Body of pancreas (tissue), 4 donors: Measurements from ENCODE around the gene C9orf72. TPM values are rescaled to one million over a fixed set of nuclear protein-coding genes. Genes with fewer than 3 reads are reported as not detected.

ENCODE experiments used
- ATAC-seq: fragments of 150-250 bp; one replicate; pipeline ENCODE4 v1.9.1; 2016
- DNase-seq, 4 donors: peaks; one replicate each; pipeline ENCODE4 v3.0.0-alpha.2; 2019
- H3K27ac ChIP-seq, 4 donors: fragments of 200-600 bp; sonication (generic); 1 replicate in 3 of 4; 2 replicates in 1 of 4; pipeline versions ENCODE4 v1.5.1 to v1.6.1; 2016 to 2019; ENCODE audit warnings: mild to moderate bottlenecking in 1 of 4, mixed read lengths in 1 of 4, moderate library complexity in 1 of 4
- H3K27me3 ChIP-seq, 2 donors: fragments of 200-600 bp; sonication (generic); one replicate each; pipeline ENCODE4 v1.6.0; 2016; ENCODE audit warnings: mild to moderate bottlenecking in 1 of 2
- H3K36me3 ChIP-seq, 2 donors: fragments of 200-600 bp; sonication (generic); replicated peaks in 1 of 2; 2 replicates each; pipeline ENCODE4 v1.5.1; 2016; ENCODE audit warnings: low read depth in 2 of 2; ENCODE audit not compliant: insufficient read depth in 1 of 2
- H3K4me1 ChIP-seq: fragments of 200-600 bp; sonication (generic); one replicate; pipeline ENCODE4 v1.6.0; 2016
- H3K4me3 ChIP-seq, 2 donors: fragments of 200-600 bp; sonication (generic); 1 replicate in 1 of 2; 2 replicates in 1 of 2; pipeline ENCODE4 v1.5.1; 2016 to 2019
- H3K9me3 ChIP-seq, 3 donors: fragments of 200-600 bp; sonication (generic); 1 replicate in 2 of 3; 2 replicates in 1 of 3; pipeline ENCODE4 v1.5.1; 2016
- POLR2A ChIP-seq, 3 donors: fragments of 450-650 bp; IDR thresholded peaks; one replicate each; pipeline ENCODE4 v1.6.1; 2016; ENCODE audit warnings: antibody characterized with exemption in 3 of 3, mild to moderate bottlenecking in 2 of 3
- WGBS, 2 donors: methylation state at CpG; one replicate each; pipeline ENCODE4 v1.1.5; 2017; 5-methylcytosine and 5-hydroxymethylcytosine counted together
- intact Hi-C: fragments of 100-400 bp; cut with DNase I; formaldehyde crosslinking; loops from one replicate; pipeline ENCODE4 v1.15.1; 2023
- total RNA-seq, 2 donors: library from RNA; depleted of rRNA; stranded (reverse); fragments of >200 nt; gene quantifications; one replicate each; pipeline ENCODE4 v1.1.0, GENCODE V29; 2016
- TF ChIP-seq, protein P1 (sequence below), 7 experiments: fragments of 450-650 bp in 4 of 7; fragments of 200-600 bp in 3 of 7; sonication (generic) in 3 of 7; IDR thresholded peaks; one replicate each; pipeline ENCODE4 v1.5.1; 2016 to 2019; ENCODE audit warnings: antibody characterized with exemption in 7 of 7

C9orf72 gene
- total RNA-seq, 2 donors from 2014 or later, result 13.5 to 20.5 TPM

DNA sequence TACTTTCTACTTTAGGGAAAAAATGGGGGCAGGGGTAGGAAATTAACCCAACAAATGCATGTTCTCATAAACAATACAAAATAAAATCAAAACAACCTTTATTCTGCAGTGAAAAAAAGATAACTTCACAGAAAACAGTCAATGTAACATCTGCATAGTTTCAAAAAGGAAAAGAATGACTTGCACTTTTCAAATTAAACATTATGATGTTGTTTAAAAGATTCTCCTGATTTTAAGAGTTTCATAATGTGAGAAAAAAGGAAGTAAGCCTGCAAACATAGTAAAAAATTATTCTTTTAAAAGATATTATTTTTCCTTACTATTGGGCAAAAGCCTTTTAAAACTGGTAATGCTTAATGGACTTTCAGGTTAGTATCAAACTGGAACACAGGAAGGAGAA is 7.6 kb downstream of the C9orf72 start:
- Histone ChIP-seq H3K4me3 (no peak overlapping the region), H3K9me3 (no peaks in the 10 kb centered on the region), H3K27me3 (no peaks in the 10 kb centered on the region), H3K4me1 (peaks cover 4% of the 10 kb centered on the region), H3K27ac (peak overlapping the region in 1 of 4 donors; percentile 26), H3K36me3 (peaks cover 0 to 6% of the 10 kb centered on the region in 2 donors)
- no peak for TF ChIP-seq POLR2A (IDR thresholded peaks at IDR 0.05)
- TF ChIP-seq, protein P1, sequence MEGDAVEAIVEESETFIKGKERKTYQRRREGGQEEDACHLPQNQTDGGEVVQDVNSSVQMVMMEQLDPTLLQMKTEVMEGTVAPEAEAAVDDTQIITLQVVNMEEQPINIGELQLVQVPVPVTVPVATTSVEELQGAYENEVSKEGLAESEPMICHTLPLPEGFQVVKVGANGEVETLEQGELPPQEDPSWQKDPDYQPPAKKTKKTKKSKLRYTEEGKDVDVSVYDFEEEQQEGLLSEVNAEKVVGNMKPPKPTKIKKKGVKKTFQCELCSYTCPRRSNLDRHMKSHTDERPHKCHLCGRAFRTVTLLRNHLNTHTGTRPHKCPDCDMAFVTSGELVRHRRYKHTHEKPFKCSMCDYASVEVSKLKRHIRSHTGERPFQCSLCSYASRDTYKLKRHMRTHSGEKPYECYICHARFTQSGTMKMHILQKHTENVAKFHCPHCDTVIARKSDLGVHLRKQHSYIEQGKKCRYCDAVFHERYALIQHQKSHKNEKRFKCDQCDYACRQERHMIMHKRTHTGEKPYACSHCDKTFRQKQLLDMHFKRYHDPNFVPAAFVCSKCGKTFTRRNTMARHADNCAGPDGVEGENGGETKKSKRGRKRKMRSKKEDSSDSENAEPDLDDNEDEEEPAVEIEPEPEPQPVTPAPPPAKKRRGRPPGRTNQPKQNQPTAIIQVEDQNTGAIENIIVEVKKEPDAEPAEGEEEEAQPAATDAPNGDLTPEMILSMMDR (IDR thresholded peaks at IDR 0.05), result no peak
- intact Hi-C loops, result no loop called here
- DNase-seq, result no peak
- ATAC-seq, result no peak

DNA sequence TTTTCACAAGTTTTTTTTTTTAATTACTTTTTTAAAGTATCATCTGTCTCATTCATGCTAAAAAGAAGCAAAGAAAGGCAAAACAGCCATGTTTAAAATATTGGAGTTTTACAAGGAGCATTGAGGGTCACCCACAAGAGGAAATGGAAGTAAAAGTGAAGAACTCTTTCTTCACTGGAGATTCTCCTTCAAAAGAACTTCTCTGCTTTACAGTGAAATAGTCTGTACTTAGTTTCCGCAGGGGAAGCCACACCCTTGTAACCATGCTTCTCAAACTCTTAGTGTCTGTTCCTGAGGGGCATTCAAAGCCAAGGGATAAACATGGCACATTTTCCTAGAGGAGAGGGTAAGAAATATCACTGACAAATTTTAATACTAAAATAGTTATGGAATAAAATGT is 8.6 kb downstream of the C9orf72 start:
- Histone ChIP-seq H3K36me3 (peaks cover 0 to 10% of the 10 kb centered on the region in 2 donors), H3K9me3 (no peaks in the 10 kb centered on the region), H3K4me1 (peaks cover 4% of the 10 kb centered on the region), H3K27me3 (no peaks in the 10 kb centered on the region), H3K27ac (peak overlapping the region in 1 of 4 donors; percentile 29), H3K4me3 (no peak overlapping the region)
- intact Hi-C loops, result no loop called here
- WGBS, 2 donors, result 84 to 95% methylated on average over 1 of the region's 1 CpG
- DNase-seq, result no peak
- TF ChIP-seq, protein P1 (IDR thresholded peaks at IDR 0.05), result no peak
- TF ChIP-seq POLR2A (IDR thresholded peaks at IDR 0.05), result no peak
- no peak for ATAC-seq

DNA sequence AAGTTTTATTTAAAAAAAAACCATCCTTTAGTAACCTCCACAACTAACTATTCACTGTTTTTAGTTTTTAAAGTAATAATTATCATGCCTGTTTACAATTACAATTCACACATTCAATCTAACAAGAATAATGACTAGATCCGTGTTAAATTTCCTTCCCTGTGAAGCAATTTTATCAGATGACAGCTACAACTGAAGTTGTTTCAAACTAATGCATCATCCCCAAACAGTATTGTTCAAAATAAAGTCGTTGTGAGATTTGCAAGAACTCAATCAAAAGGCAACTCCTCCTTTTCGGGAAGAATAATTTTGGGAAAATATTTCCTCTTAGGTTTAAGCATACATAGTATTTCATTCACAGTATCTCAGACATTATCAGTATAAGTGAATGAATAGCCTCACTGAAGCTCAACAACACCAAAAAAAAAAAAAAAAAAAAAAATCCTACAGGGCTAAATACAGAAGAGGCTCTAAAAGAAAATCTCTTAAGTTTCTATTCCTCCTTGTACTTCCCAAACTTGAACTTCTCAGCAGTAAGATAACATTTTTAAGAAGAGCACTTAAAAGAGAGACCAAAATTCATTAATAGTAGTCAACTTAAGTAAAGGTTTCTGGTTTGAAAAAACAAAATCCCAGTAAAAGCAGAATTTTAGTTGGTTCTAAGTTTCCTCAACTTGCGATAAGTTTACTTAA is 9.4 kb downstream of the C9orf72 start:
- H3K27me3 ChIP-seq, result no peaks in the 10 kb centered on the region
- no peak for TF ChIP-seq POLR2A (IDR thresholded peaks at IDR 0.05)
- TF ChIP-seq, protein P1 (IDR thresholded peaks at IDR 0.05), result no peak
- ATAC-seq, result no peak
- WGBS, 2 donors, result 66 to 75% methylated on average over 4 of the region's 4 CpGs
- peaks cover 0 to 12% of the 10 kb centered on the region in 2 donors for H3K36me3 ChIP-seq
- H3K27ac ChIP-seq, result peak overlapping the region in 1 of 4 donors; percentile 29
- no peaks in the 10 kb centered on the region for H3K4me1 ChIP-seq
- no peak overlapping the region for H3K4me3 ChIP-seq
- H3K9me3 ChIP-seq, result no peaks in the 10 kb centered on the region
- intact Hi-C loops, result no loop called here
- no peak for DNase-seq

DNA sequence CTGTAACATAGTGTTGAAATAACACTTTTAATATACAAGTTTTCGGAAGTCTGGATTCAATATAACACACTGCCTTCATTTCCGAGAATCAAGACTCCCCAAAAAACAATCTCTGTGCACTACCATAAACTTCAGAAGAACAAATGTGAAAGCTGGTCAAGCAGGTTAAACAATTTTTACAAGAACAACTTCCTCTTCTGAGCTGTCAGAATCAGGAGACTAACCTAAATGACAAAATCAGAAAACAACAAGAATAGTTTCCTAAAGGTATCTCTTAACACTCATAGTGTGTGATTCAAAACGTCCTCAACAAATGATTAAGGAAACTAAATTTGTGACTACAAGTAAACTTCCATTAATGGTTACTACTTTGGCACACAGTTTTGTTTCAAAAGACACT is 11.6 kb downstream of the C9orf72 start:
- H3K27me3 ChIP-seq, result no peaks in the 10 kb centered on the region
- H3K27ac ChIP-seq, result no peak overlapping the region
- DNase-seq, result no peak
- 57 to 65% methylated on average over 3 of the region's 3 CpGs for WGBS, 2 donors
- H3K9me3 ChIP-seq, result no peaks in the 10 kb centered on the region
- no peaks in the 10 kb centered on the region for H3K4me1 ChIP-seq
- intact Hi-C loops, result no loop called here
- H3K4me3 ChIP-seq, result no peak overlapping the region
- no peak for ATAC-seq
- TF ChIP-seq, protein P1 (IDR thresholded peaks at IDR 0.05), result no peak
- TF ChIP-seq POLR2A (IDR thresholded peaks at IDR 0.05), result no peak
- peaks cover 0 to 18% of the 10 kb centered on the region in 2 donors for H3K36me3 ChIP-seq

DNA sequence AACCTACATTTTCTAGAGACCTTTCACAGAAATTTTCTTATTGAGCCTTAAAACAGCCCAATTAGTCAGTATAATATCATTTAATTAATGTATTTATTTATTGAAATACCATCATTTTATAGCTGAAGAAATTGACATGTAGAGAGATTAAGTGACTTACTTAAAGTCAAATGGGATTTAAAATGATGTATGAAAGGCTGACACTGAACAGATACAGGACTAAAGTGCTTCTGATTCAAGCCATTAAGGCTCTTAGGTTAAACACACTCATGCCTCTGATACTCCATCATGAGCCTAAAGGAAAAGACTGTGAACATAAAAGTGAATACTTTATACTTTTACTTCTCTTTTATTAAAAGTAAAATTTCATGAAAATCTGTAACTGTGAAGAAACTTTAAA is 12.8 kb downstream of the C9orf72 start:
- ATAC-seq (no peak), DNase-seq (no peak)
- Histone ChIP-seq H3K4me3 (no peak overlapping the region), H3K36me3 (peaks cover 0 to 16% of the 10 kb centered on the region in 2 donors), H3K4me1 (no peaks in the 10 kb centered on the region), H3K27me3 (no peaks in the 10 kb centered on the region), H3K27ac (no peak overlapping the region), H3K9me3 (no peaks in the 10 kb centered on the region)
- TF ChIP-seq POLR2A (IDR thresholded peaks at IDR 0.05), result no peak
- TF ChIP-seq, protein P1 (IDR thresholded peaks at IDR 0.05), result no peak
- intact Hi-C loops, result no loop called here
